Lower leg skin (tissue), 4 donors: ENCODE measurements around the gene IGSF8. TPM values are rescaled to one million over a fixed set of nuclear protein-coding genes. Genes with fewer than 3 reads are reported as not detected.

Source experiments
- DNase-seq, 2 donors: peaks; one replicate each; pipeline ENCODE4 v3.0.0-alpha.2; 2019; ENCODE audit warnings: low spot score in 2 of 2
- H3K4me3 ChIP-seq: fragments of 200-600 bp; sonication (generic); 2 replicates; pipeline ENCODE4 v1.5.1; 2017; ENCODE audit warnings: mild to moderate bottlenecking, low read depth; ENCODE audit not compliant: poor library complexity, severe bottlenecking
- POLR2A ChIP-seq, 2 donors: fragments of 450-650 bp; IDR thresholded peaks; one replicate each; pipeline ENCODE4 v1.6.1; 2016 to 2017; ENCODE audit warnings: antibody characterized with exemption in 2 of 2, mild to moderate bottlenecking in 1 of 2, moderate library complexity in 1 of 2
- WGBS, 2 donors: methylation state at CpG; one replicate each; pipeline ENCODE4 v1.1.5; 2018; 5-methylcytosine and 5-hydroxymethylcytosine counted together
- intact Hi-C: fragments of 100-400 bp; cut with DNase I; formaldehyde crosslinking; loops from one replicate; pipeline ENCODE4 v1.15.0; 2023; ENCODE audit warnings: low total_unique reads
- total RNA-seq, 4 donors: library from RNA; depleted of rRNA; stranded (reverse); fragments of >200 nt; gene quantifications; one replicate each; pipeline ENCODE4 v1.1.0, GENCODE V29; 2016
- TF ChIP-seq, protein P1 (sequence below), 3 donors: fragments of 450-650 bp; IDR thresholded peaks; one replicate each; pipeline ENCODE4 v1.5.1; 2016; ENCODE audit warnings: antibody characterized with exemption in 3 of 3, mild to moderate bottlenecking in 3 of 3, moderate library complexity in 2 of 3

IGSF8 gene
- total RNA-seq, 4 donors from 2014 or later, result 44.5 to 74.5 (median 54.9) TPM

DNA sequence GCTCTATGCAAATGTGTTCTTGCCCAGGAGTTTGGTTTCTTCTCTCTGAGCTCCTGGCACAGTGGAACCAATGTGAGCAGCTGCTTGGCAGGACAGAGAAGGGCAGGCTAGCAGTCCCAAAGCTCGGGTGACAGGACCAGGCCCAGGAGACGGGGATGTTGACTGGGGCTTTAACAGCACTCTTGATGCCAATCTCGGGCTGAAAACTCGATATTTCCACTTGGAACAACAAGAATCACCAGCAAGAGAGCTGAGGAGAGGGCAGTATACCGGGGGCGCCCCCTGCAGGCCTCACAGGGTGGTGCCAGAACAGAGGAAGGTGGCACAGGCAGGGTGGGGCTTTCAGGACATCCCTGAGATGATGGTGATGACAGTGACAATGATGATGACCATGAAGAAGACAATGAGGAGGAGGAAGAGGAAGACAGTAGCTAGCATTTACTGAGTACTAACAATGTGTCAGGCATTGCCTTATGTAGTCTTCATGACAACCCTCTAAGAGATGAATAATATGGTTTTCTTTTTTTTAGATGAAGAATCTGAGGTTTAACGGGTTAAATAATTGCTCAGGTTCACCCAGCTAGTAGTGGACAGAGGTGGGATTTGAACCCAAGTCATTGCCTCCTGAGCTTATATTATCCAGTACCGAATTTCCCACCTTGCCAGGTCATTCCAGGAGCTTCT is 19.8 kb downstream of the IGSF8 start:
- TF ChIP-seq, protein P1, sequence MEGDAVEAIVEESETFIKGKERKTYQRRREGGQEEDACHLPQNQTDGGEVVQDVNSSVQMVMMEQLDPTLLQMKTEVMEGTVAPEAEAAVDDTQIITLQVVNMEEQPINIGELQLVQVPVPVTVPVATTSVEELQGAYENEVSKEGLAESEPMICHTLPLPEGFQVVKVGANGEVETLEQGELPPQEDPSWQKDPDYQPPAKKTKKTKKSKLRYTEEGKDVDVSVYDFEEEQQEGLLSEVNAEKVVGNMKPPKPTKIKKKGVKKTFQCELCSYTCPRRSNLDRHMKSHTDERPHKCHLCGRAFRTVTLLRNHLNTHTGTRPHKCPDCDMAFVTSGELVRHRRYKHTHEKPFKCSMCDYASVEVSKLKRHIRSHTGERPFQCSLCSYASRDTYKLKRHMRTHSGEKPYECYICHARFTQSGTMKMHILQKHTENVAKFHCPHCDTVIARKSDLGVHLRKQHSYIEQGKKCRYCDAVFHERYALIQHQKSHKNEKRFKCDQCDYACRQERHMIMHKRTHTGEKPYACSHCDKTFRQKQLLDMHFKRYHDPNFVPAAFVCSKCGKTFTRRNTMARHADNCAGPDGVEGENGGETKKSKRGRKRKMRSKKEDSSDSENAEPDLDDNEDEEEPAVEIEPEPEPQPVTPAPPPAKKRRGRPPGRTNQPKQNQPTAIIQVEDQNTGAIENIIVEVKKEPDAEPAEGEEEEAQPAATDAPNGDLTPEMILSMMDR (IDR thresholded peaks at IDR 0.05), result no peak
- TF ChIP-seq POLR2A (IDR thresholded peaks at IDR 0.05), result no peak
- no peak for DNase-seq
- intact Hi-C loops, result no loop called here
- no peak overlapping the region for H3K4me3 ChIP-seq
- 19 to 26% methylated on average over 8 of the region's 8 CpGs for WGBS, 2 donors

DNA sequence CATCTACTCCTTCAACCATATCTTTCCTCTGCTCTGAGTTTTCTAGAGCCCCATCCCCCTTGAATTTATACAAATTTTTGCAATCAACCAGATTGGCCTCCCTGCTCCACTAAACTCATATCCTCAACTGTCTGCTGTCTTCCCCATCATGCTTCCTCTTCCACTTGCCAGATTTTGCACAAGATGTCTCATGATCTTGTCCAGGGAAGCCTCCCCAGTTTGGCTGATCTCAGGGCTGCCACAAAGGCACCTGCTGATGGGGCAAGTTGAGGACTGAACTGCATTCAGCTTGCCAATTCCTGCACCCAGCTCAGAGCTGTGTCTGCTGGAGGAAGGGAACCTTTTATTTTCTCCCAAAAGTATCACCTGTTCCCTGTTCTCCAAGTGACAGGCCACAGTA is 20.9 kb downstream of the IGSF8 start:
- TF ChIP-seq, protein P1 (IDR thresholded peaks at IDR 0.05), result no peak
- TF ChIP-seq POLR2A (IDR thresholded peaks at IDR 0.05), result no peak
- DNase-seq, result no peak
- intact Hi-C loops, result no loop called here
- no peak overlapping the region for H3K4me3 ChIP-seq

DNA sequence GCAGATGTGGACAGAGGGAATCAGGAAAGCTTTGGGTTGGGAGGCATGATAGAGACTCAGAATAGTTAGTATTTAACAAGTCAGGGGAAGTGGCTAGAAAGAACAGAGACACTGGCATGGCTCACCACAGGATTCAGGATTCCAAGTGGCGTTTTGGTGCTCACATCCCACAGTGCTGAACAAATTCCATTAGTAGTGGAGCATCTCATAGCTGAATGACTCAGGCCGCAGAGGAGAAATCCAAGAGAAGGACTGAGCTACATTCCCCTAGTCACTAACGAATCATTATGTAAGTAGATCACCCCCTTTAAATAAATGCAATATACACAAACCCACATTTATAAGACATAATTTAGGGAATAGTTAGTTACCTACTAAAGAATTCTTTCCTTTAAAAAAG is 22.1 kb downstream of the IGSF8 start:
- H3K4me3 ChIP-seq, result no peak overlapping the region
- intact Hi-C loops, result no loop called here
- no peak for DNase-seq
- TF ChIP-seq, protein P1 (IDR thresholded peaks at IDR 0.05), result no peak
- TF ChIP-seq POLR2A (IDR thresholded peaks at IDR 0.05), result no peak
- WGBS, 2 donors, result 85% methylated on average over 3 of the region's 3 CpGs

DNA sequence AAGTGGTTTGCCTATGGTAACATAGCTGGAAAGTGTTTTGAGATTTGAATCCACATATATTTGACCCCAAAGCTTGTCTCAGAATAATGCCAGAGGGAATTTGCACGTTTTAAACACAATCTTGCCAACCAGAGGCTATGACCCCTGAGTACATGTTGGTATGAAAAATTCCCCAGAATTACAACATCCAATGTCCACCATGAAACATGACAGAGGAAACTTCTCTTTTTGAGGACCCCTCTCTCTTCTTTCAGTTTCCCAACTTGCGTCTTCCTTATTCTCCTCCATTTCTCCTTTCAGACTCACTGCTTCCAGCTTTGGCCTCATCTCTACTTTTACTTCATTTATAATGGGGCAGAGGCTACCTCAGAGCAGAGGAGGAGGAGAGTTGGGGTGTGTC is 22.6 kb downstream of the IGSF8 start:
- WGBS, 2 donors, result 47 to 54% methylated on average over 2 of the region's 2 CpGs
- intact Hi-C loops, result no loop called here
- no peak for DNase-seq
- no peak overlapping the region for H3K4me3 ChIP-seq
- TF ChIP-seq POLR2A (IDR thresholded peaks at IDR 0.05), result no peak
- TF ChIP-seq, protein P1 (IDR thresholded peaks at IDR 0.05), result no peak

DNA sequence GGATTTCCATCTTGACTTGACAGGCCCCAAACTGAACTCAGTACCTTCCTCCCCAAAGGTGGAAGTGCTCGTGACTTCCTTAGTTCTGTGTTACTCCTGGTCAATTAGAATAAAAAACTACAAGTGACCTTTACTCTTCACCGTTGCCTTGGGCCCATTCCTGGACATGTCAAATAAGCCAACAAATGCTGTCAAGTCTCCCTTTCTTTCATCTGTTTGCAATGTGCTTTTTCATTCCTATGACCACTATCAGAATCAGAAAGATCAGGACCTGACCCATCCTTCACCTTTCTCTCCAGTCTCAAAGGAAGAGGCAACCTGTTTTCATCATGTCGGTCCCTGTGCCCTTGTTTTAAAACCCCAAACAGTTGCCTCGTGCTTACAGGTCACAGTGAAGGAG is 23.6 kb downstream of the IGSF8 start:
- intact Hi-C loops, result no loop called here
- 65 to 72% methylated on average over 4 of the region's 4 CpGs for WGBS, 2 donors

More for the DNA sequence above, 23.6 kb downstream of the IGSF8 start:
- DNase-seq, result no peak
- no peak overlapping the region for H3K4me3 ChIP-seq
- no peak for TF ChIP-seq POLR2A (IDR thresholded peaks at IDR 0.05)
- TF ChIP-seq, protein P1 (IDR thresholded peaks at IDR 0.05), result no peak
